ENCODE measurements around the gene CDK14. TPM values are rescaled to one million over a fixed set of nuclear protein-coding genes. Genes with fewer than 3 reads are reported as not detected.
A peak's percentile ranks its signal among the peaks of the same experiment; 100 is the strongest.

CDK14 gene
- total and polyA plus RNA-seq, 10 of the 15 experiments (the other 5 are each of a cell fraction or from before 2014, with no cell fraction given), result 6.5 to 61.3 (median 24.2) TPM

DNA sequence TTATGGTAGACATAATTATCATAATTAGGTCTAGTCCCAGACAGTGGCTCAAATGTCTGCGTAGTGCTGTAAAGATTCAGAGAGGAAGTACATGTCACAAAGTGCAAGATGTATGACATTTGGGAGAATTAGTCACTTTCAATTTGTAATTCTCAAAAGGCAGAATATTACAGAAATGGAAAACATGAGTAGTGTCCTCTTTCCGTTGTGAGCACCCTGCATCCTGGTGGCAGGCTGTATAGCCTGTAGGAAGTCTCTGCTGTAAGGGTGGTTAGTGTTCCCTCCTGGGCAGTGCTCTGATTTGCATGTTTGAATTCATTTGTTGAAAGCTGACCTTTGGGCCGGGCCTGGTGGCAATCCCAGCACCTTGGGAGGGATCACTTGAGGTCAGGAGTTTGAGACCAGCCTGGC is 17.0 kb downstream of the CDK14 start (continued):
- TF ChIP-seq EED (IDR thresholded peaks at IDR 0.05; ENCODE audit: low read depth) (peak; percentile 97), MTA3 (IDR thresholded peaks at IDR 0.05; ENCODE audit: borderline replicate concordance, low read length) (no peak), PML (IDR thresholded peaks at IDR 0.05; ENCODE audit: low read length) (peak; percentile 43; the same call in 1 of the 2 replicates), RELB (IDR thresholded peaks at IDR 0.05; ENCODE audit: low read depth) (peak; percentile 57), NR2F1 (conservative IDR thresholded peaks at IDR 0.05) (peak; percentile 61), PRDM15 (CRISPR knock-in tag; IDR thresholded peaks at IDR 0.05) (no peak), MYB (IDR thresholded peaks at IDR 0.05; ENCODE audit: borderline replicate concordance, low read depth, low read length) (no peak), EZH2 (IDR thresholded peaks at IDR 0.05; ENCODE audit: borderline replicate concordance, control insufficient read depth, low read depth, low read length) (no peak), NFYA (IDR thresholded peaks at IDR 0.05; ENCODE audit: borderline replicate concordance, low read depth, low read length) (no peak), NBN (IDR thresholded peaks at IDR 0.05) (no peak; the same call in 1 of the 2 replicates), SRF (IDR thresholded peaks at IDR 0.05; ENCODE audit: low read depth in 2 of 2, low read length in 2 of 2) (no peak), SP1 (IDR thresholded peaks at IDR 0.05; ENCODE audit: low read depth, low read length) (no peak), BCLAF1 (IDR thresholded peaks at IDR 0.05) (no peak), CREB1 (IDR thresholded peaks at IDR 0.05; ENCODE audit: low read depth) (peak; percentile 62), IKZF1 (conservative IDR thresholded peaks at IDR 0.05) (peak; percentile 79), SREBF2 (IDR thresholded peaks at IDR 0.05; ENCODE audit: low read length) (no peak), SMC3 (IDR thresholded peaks at IDR 0.05; ENCODE audit: borderline replicate concordance, low read length) (no peak), CBX5 (IDR thresholded peaks at IDR 0.05; ENCODE audit: low read depth) (no peak), TBL1XR1 (IDR thresholded peaks at IDR 0.05; ENCODE audit: low read depth, low read length) (no peak), SPI1 (IDR thresholded peaks at IDR 0.05; ENCODE audit: borderline replicate concordance, insufficient read depth, low read depth, low read length) (peak; percentile 61; the same call in 1 of the 2 replicates), POLR2AphosphoS2 (IDR thresholded peaks at IDR 0.05; ENCODE audit: low read depth, low read length) (no peak), RBBP5 (conservative IDR thresholded peaks at IDR 0.05) (no peak)
- TF ChIP-seq, protein P1, sequence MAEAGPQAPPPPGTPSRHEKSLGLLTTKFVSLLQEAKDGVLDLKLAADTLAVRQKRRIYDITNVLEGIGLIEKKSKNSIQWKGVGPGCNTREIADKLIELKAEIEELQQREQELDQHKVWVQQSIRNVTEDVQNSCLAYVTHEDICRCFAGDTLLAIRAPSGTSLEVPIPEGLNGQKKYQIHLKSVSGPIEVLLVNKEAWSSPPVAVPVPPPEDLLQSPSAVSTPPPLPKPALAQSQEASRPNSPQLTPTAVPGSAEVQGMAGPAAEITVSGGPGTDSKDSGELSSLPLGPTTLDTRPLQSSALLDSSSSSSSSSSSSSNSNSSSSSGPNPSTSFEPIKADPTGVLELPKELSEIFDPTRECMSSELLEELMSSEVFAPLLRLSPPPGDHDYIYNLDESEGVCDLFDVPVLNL (IDR thresholded peaks at IDR 0.05; ENCODE audit: low read depth, low read length), result no peak

Measured in GM12878 (cell line).